ENCODE data around the gene RNF121. TPM values are rescaled to one million over a fixed set of nuclear protein-coding genes. Genes with fewer than 3 reads are reported as not detected.

Gene RNF121
- total RNA-seq, 2 experiments from 2014 or later, result 24.6 to 28.1 TPM

- Histone ChIP-seq H3K79me2 (ENCODE audit: insufficient read depth, low read depth, low read length) (peaks cover 46% of the 10 kb centered on the region; the same call in 1 of the 2 replicates), H2AFZ (ENCODE audit: low read length) (no peak overlapping the region), H3K4me1 (ENCODE audit: insufficient read depth, low read length, poor library complexity, severe bottlenecking) (peaks cover 72% of the 10 kb centered on the region), H4K20me1 (ENCODE audit: insufficient read depth, low read length) (peaks cover 26% of the 10 kb centered on the region), H3K4me2 (ENCODE audit: low read length) (peak overlapping the region; percentile 16), H3K27ac (ENCODE audit: low read depth, low read length, poor library complexity, severe bottlenecking) (no peak overlapping the region), H3K4me3 (ENCODE audit: low read depth, low read length, poor library complexity, severe bottlenecking) (no peak overlapping the region), H3K9me3 (ENCODE audit: low read length) (no peaks in the 10 kb centered on the region), H3K9me2 (ENCODE audit: insufficient read depth, low read length) (no peaks in the 10 kb centered on the region), H3K36me3 (ENCODE audit: insufficient read depth, low read length) (peaks cover 36% of the 10 kb centered on the region)
- POLR2A ChIA-PET, result no interaction called here
- TF ChIP-seq, protein P1, sequence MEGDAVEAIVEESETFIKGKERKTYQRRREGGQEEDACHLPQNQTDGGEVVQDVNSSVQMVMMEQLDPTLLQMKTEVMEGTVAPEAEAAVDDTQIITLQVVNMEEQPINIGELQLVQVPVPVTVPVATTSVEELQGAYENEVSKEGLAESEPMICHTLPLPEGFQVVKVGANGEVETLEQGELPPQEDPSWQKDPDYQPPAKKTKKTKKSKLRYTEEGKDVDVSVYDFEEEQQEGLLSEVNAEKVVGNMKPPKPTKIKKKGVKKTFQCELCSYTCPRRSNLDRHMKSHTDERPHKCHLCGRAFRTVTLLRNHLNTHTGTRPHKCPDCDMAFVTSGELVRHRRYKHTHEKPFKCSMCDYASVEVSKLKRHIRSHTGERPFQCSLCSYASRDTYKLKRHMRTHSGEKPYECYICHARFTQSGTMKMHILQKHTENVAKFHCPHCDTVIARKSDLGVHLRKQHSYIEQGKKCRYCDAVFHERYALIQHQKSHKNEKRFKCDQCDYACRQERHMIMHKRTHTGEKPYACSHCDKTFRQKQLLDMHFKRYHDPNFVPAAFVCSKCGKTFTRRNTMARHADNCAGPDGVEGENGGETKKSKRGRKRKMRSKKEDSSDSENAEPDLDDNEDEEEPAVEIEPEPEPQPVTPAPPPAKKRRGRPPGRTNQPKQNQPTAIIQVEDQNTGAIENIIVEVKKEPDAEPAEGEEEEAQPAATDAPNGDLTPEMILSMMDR (conservative IDR thresholded peaks at IDR 0.05; ENCODE audit: low read length), result no peak
- TF ChIP-seq EZH2phosphoT487 (IDR thresholded peaks at IDR 0.05; ENCODE audit: borderline replicate concordance, low read depth, low read length), result no peak
- CTCF ChIA-PET (ENCODE audit: unreplicated experiment), result no interaction called here
- BruUV-seq (replicated peaks), result no TSS peak
- DNase-seq (ENCODE audit: low spot score), result no peak
- intact Hi-C loops (cut with micrococcal nuclease; ENCODE audit: unreplicated experiment), result no loop called here
These were observed 107.8 kb downstream of the RNF121 start for GRCh38 chr11:72036687-72037086.

DNA sequence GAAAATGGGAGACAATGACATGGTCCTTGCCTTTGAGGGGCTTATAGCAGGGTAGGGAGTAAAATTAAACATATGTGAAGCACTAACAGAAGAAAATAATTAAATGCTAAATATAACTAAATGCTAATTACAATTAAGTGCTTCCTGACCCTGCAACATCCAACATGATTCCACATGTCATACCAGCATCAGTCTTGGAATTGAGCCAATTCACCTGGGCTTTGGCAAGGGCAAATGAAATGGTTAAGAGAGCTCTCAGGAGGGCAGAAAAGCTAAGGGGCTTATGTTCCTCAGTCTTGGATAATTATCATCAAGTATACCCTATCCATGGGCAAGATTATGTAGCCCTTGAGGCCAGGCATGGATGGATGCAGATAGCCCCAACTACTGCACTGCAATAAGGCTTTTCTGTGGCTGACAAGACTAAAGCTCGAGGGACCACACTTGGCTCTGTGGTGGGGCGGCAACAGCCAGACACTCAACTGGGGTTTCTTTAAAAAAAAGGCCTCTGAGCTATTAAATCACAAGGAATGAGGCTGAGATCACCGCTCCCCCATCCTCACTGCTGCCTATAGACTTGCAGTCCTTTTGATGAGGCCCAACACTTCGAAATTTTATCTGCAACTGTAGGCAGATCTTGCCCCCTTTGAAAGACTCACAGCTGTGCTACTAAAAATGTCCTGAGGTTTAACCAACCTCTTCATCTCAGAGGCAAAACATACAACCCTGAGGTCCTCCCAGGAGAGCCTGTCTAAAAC is 108.9 kb downstream of the RNF121 start:
- Histone ChIP-seq H3K9me2 (ENCODE audit: insufficient read depth, low read length) (no peaks in the 10 kb centered on the region), H3K4me1 (ENCODE audit: insufficient read depth, low read length, poor library complexity, severe bottlenecking) (peaks cover 83% of the 10 kb centered on the region), H2AFZ (ENCODE audit: low read length) (no peak overlapping the region), H3K79me2 (ENCODE audit: insufficient read depth, low read depth, low read length) (peaks cover 52% of the 10 kb centered on the region; the same call in 1 of the 2 replicates), H3K27ac (ENCODE audit: low read depth, low read length, poor library complexity, severe bottlenecking) (peak overlapping the region; percentile 84), H4K20me1 (ENCODE audit: insufficient read depth, low read length) (peaks cover 30% of the 10 kb centered on the region), H3K9me3 (ENCODE audit: low read length) (no peaks in the 10 kb centered on the region), H3K4me3 (ENCODE audit: low read depth, low read length, poor library complexity, severe bottlenecking) (peak overlapping the region; percentile 66), H3K36me3 (ENCODE audit: insufficient read depth, low read length) (peaks cover 36% of the 10 kb centered on the region), H3K4me2 (ENCODE audit: low read length) (peak overlapping the region; percentile 90)
- POLR2A ChIA-PET, result interaction anchor here (0.6 to 1.5 kb wide), 8 partner anchors 9 to 1075 kb away, joined by 3 to 7 read pairs (median 6); no protein-coding TSS in a partner anchor
- TF ChIP-seq EZH2phosphoT487 (IDR thresholded peaks at IDR 0.05; ENCODE audit: borderline replicate concordance, low read depth, low read length), result no peak
- TF ChIP-seq, protein P1 (conservative IDR thresholded peaks at IDR 0.05; ENCODE audit: low read length), result no peak
- intact Hi-C loops (cut with micrococcal nuclease; ENCODE audit: unreplicated experiment), result loop anchor here (1.0 kb wide), 1 partner anchor 43 kb away; the partner anchor contains the start of genes LRRC51 and NUMA1
- peak; percentile 89 for DNase-seq (ENCODE audit: low spot score)
- no TSS peak for BruUV-seq (replicated peaks)
- CTCF ChIA-PET (ENCODE audit: unreplicated experiment), result interaction anchor here (0.9 kb wide), 1 partner anchor 12 kb away, joined by 4 read pairs; no protein-coding TSS in a partner anchor
